ENCODE measurements around the gene CEP135. TPM values are rescaled to one million over a fixed set of nuclear protein-coding genes. Genes with fewer than 3 reads are reported as not detected.

CEP135 gene
- total RNA-seq, 1 experiment from 2014 or later = 8.0 TPM

DNA sequence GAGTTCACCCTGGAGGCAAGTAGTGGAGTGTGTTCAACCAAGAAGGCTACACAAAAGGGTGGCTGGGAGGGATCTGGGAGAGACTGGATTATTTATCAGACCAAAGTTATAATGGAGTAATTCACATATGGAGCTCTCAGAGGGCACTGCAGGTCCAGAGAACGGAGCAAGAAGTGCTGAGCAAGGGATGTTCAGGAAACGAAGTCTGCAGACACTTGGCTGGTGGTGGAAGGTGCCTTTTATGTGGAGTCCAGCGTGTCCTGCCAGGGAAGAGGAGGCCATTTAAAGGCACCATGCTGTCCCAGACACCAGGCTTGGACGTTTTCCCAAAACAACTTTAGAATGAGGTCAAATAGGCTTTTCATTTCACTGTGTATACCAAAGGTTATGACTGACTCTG is 130.1 kb downstream of the CEP135 start:
- Mint-ChIP-seq H3K27ac (ENCODE audit: unreplicated experiment) (no peak overlapping the region), H3K27me3 (ENCODE audit: unreplicated experiment) (no peaks in the 10 kb centered on the region), H3K9me3 (ENCODE audit: low read depth, unreplicated experiment) (no peaks in the 10 kb centered on the region), H3K36me3 (ENCODE audit: insufficient read depth, unreplicated experiment) (no peaks in the 10 kb centered on the region), H3K4me3 (ENCODE audit: low read depth, unreplicated experiment) (no peak overlapping the region), H3K4me1 (ENCODE audit: low read depth, unreplicated experiment) (no peaks in the 10 kb centered on the region)
- TF ChIP-seq CTCF (IDR thresholded peaks at IDR 0.05; ENCODE audit: unreplicated experiment) = no peak
- CTCF ChIA-PET = no interaction called here
- no TSS peak for BruUV-seq (replicated peaks)
- intact Hi-C loops (cut with micrococcal nuclease; ENCODE audit: unreplicated experiment) = no loop called here
- DNase-seq = no peak

- no peaks in the 10 kb centered on the region for H3K36me3 Mint-ChIP-seq (ENCODE audit: insufficient read depth, unreplicated experiment)
- CTCF ChIA-PET = no interaction called here
- intact Hi-C loops (cut with micrococcal nuclease; ENCODE audit: unreplicated experiment) = no loop called here
- no peak overlapping the region for H3K27ac Mint-ChIP-seq (ENCODE audit: unreplicated experiment)
- no peak overlapping the region for H3K4me3 Mint-ChIP-seq (ENCODE audit: low read depth, unreplicated experiment)
- H3K9me3 Mint-ChIP-seq (ENCODE audit: low read depth, unreplicated experiment) = no peaks in the 10 kb centered on the region
- BruUV-seq (replicated peaks) = no TSS peak
- TF ChIP-seq CTCF (IDR thresholded peaks at IDR 0.05; ENCODE audit: unreplicated experiment) = no peak
- no peak for DNase-seq
- no peaks in the 10 kb centered on the region for H3K4me1 Mint-ChIP-seq (ENCODE audit: low read depth, unreplicated experiment)
- H3K27me3 Mint-ChIP-seq (ENCODE audit: unreplicated experiment) = no peaks in the 10 kb centered on the region
These were observed 131.6 kb downstream of the CEP135 start for GRCh38 chr4:56080384-56080783.

GRCh38 chr4:56082829-56083228 is 134.1 kb downstream of the CEP135 start:
- no peak for TF ChIP-seq CTCF (IDR thresholded peaks at IDR 0.05; ENCODE audit: unreplicated experiment)
- Mint-ChIP-seq H3K4me3 (ENCODE audit: low read depth, unreplicated experiment) (no peak overlapping the region), H3K36me3 (ENCODE audit: insufficient read depth, unreplicated experiment) (no peaks in the 10 kb centered on the region), H3K27me3 (ENCODE audit: unreplicated experiment) (no peaks in the 10 kb centered on the region), H3K4me1 (ENCODE audit: low read depth, unreplicated experiment) (no peaks in the 10 kb centered on the region), H3K27ac (ENCODE audit: unreplicated experiment) (no peak overlapping the region), H3K9me3 (ENCODE audit: low read depth, unreplicated experiment) (no peaks in the 10 kb centered on the region)
- no peak for DNase-seq
- intact Hi-C loops (cut with micrococcal nuclease; ENCODE audit: unreplicated experiment) = no loop called here
- no TSS peak for BruUV-seq (replicated peaks)
- CTCF ChIA-PET = no interaction called here

Other genes starting within 250 kb of the CEP135 start
- not detected in 2 replicates for gene EXOC1L, start 129.2 kb upstream of the CEP135 start, total RNA-seq (2022)
- gene EXOC1, start 95.3 kb upstream of the CEP135 start, total RNA-seq (2022) = 25.2 and 28.2 TPM in 2 replicates